ENCODE measurements around the gene DNAJB7.
"Not testable (repeated sequence)": the region's sequence is repeated elsewhere in the genome, so short reads cannot be mapped to it uniquely, and the experiment has no call there.

Gene DNAJB7

DNA sequence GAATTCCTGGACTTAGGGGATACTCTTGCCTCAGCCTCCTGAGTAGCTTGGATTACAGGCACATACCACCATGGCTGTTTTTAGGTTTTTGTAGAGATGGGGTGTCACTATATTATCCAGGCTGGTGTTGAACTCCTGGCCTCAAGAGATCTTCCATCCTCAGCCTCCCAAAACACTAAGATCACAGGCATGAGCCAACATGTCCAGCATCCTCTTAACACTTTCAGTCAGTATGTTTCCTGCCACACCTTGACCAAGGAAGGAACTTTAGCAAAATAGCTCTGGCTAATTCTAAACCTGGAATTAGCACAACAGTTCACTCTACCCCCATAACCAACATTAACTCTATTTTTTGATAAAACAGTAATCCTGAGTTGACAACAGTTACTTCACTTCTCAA lies 27.2 kb upstream of the DNAJB7 start:
- TF ChIP-seq, protein P1, sequence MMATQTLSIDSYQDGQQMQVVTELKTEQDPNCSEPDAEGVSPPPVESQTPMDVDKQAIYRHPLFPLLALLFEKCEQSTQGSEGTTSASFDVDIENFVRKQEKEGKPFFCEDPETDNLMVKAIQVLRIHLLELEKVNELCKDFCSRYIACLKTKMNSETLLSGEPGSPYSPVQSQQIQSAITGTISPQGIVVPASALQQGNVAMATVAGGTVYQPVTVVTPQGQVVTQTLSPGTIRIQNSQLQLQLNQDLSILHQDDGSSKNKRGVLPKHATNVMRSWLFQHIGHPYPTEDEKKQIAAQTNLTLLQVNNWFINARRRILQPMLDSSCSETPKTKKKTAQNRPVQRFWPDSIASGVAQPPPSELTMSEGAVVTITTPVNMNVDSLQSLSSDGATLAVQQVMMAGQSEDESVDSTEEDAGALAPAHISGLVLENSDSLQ (IDR thresholded peaks at IDR 0.05), result no peak
- TF ChIP-seq ELF4 (IDR thresholded peaks at IDR 0.05) (no peak), L3MBTL2 (conservative IDR thresholded peaks at IDR 0.05) (no peak), SUZ12 (IDR thresholded peaks at IDR 0.05) (no peak), NFRKB (IDR thresholded peaks at IDR 0.05) (no peak), ARNT (IDR thresholded peaks at IDR 0.05) (no peak), HDGF (IDR thresholded peaks at IDR 0.05; ENCODE audit: borderline replicate concordance) (no peak), FOXM1 (IDR thresholded peaks at IDR 0.05; ENCODE audit: borderline replicate concordance) (no peak), TARDBP (IDR thresholded peaks at IDR 0.05) (no peak), SP1 (IDR thresholded peaks at IDR 0.05) (no peak), LEF1 (IDR thresholded peaks at IDR 0.05; ENCODE audit: borderline replicate concordance) (no peak), CTBP1 (IDR thresholded peaks at IDR 0.05; ENCODE audit: borderline replicate concordance) (no peak), FOXA1 (IDR thresholded peaks at IDR 0.05) (no peak), ZNF384 (IDR thresholded peaks at IDR 0.05) (no peak), FOXK2 (IDR thresholded peaks at IDR 0.05) (no peak), BHLHE40 (IDR thresholded peaks at IDR 0.05; ENCODE audit: borderline replicate concordance) (no peak)
- no peak for DNase-seq (ENCODE audit: extremely low spot score)
- POLR2A ChIA-PET, result no interaction called here
- CTCF ChIA-PET, result no interaction called here

DNA sequence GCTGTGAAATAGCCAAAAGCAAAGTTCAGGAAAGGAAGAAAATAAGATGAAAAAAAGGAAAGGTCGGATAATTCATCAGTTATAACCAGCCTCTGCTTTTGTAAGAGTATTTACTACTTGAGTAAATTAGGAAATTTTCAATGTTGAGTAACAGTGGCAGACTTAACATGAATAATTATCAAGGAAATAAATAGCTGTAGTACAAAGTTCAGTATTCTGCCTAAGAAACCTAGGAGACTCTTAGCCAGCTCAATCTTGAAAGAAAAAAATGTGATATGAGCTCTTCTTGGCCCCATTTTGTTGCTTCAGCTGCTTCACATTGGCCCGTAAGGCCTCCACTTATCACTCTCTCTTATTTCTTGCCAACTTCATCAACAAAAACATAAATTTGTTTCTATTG lies 17.0 kb upstream of the DNAJB7 start:
- DNase-seq (ENCODE audit: extremely low spot score), result no peak
- ChIA-PET CTCF (no interaction called here), POLR2A (no interaction called here)
- TF ChIP-seq NFRKB (IDR thresholded peaks at IDR 0.05), result no peak
- TF ChIP-seq ZNF384 (IDR thresholded peaks at IDR 0.05), result no peak
- TF ChIP-seq CTBP1 (IDR thresholded peaks at IDR 0.05; ENCODE audit: borderline replicate concordance), result no peak
- TF ChIP-seq SUZ12 (IDR thresholded peaks at IDR 0.05), result no peak
- no peak for TF ChIP-seq BHLHE40 (IDR thresholded peaks at IDR 0.05; ENCODE audit: borderline replicate concordance)

DNA sequence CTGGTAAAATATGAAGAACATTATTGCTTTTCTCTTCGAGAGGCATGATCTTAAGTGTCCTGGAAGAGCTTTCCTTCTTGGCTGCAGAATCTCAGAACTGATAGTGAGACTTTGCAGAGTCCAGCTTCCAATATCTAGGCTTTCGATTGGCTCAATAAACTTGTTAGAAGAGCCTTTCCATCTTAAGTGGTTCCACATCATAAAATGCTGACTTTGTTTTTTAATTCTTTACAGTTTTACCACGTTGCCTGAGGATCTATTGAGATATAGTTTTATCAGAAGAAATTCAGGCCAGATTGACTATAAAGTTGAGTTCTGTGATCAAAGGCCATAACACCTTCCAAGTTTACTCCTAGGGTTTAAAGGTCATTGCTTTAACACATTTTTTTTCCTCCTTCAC lies 15.6 kb upstream of the DNAJB7 start:
- TF ChIP-seq, protein P1 (IDR thresholded peaks at IDR 0.05), result no peak
- TF ChIP-seq CTBP1 (IDR thresholded peaks at IDR 0.05; ENCODE audit: borderline replicate concordance) (no peak), L3MBTL2 (conservative IDR thresholded peaks at IDR 0.05) (no peak), ARNT (IDR thresholded peaks at IDR 0.05) (no peak), SUZ12 (IDR thresholded peaks at IDR 0.05) (no peak)
- DNase-seq (ENCODE audit: extremely low spot score), result no peak
- CTCF ChIA-PET, result no interaction called here
- POLR2A ChIA-PET, result no interaction called here

DNA sequence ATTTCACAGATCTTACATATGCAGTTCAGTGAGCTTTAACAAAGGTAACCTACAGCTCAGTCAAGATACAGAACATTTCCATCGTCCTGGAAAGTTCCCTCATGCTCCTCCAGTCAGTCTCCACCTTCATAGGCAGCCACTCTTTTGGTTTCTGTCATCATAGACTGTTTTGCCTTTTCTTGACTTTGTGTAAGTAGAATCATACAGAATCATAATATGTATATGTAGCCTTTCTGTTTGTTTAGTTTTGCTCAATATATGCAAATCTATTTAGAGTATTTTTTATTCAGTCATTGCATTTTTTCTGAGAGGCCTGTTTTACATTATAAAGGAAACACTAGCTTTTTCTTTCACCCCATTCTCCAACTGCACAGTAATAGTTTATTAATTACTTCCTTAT lies 15.0 kb upstream of the DNAJB7 start:
- TF ChIP-seq SP1 (IDR thresholded peaks at IDR 0.05) (no peak), FOXK2 (IDR thresholded peaks at IDR 0.05) (no peak), NFRKB (IDR thresholded peaks at IDR 0.05) (no peak), CTBP1 (IDR thresholded peaks at IDR 0.05; ENCODE audit: borderline replicate concordance) (no peak), ELF4 (IDR thresholded peaks at IDR 0.05) (no peak), FOXA1 (IDR thresholded peaks at IDR 0.05) (no peak), BHLHE40 (IDR thresholded peaks at IDR 0.05; ENCODE audit: borderline replicate concordance) (no peak), HDGF (IDR thresholded peaks at IDR 0.05; ENCODE audit: borderline replicate concordance) (no peak), L3MBTL2 (conservative IDR thresholded peaks at IDR 0.05) (no peak), TARDBP (IDR thresholded peaks at IDR 0.05) (no peak), ZNF384 (IDR thresholded peaks at IDR 0.05) (no peak), ARNT (IDR thresholded peaks at IDR 0.05) (no peak)
- DNase-seq (ENCODE audit: extremely low spot score), result no peak
- ChIA-PET POLR2A (no interaction called here), CTCF (no interaction called here)

DNA sequence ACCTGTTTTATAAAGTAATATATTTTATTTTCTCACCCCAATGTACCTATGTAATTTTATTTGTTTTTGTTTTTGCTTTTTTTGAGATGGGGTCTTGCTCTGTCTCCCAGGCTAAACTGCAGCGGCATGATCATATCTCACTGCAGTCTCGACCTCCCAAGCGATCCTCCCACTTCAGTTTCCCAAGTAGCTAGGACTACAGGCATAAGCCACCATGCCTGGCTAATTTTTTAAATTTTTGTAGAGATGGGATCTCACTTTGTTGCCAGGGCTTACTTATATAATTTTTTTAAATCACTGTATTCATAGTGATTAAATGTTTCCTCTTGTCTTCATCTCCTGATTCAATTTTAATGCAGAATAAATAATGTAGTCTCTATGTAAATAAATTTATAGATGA lies 13.2 kb upstream of the DNAJB7 start:
- no peak for TF ChIP-seq LEF1 (IDR thresholded peaks at IDR 0.05; ENCODE audit: borderline replicate concordance)
- CTCF ChIA-PET, result no interaction called here
- POLR2A ChIA-PET, result no interaction called here
- DNase-seq (ENCODE audit: extremely low spot score), result no peak

DNA sequence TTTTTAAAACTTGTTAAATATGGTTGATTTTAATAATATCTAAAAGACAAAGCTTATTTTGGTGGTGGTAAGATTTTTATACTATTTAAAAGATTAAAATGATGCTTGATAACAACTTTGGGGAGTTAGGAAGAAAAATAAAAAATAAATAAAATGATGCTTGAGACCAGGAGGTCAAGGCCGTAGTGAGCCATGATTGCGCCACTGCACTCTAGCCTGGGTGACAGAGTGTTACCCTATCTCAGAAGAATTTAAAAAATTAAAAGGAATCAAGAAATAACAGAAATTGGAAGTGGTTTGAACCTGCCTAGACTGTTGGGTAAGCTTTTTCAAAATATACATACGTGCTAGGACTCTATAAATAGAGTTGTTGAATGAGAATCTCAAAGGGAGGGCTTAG lies 12.1 kb upstream of the DNAJB7 start:
- CTCF ChIA-PET, result no interaction called here

DNA sequence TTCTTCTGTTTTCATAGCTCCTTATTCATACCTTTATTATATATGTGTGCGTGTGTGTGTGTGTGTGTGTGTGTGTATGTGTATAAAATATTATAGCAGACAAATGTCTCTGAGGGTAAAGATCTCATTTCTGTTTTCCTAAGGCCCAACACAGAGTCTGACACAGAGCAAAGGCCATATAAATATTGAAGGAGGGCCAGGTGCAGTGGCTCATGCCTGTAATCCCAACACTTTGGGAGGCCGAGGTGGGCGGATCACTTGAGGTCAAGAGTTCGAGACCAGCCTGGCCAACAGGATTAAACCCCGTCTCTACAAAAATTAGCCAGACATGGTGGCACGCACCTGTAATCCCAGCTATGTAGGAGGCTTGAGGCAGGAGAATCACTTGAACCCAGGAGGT lies 6.5 kb upstream of the DNAJB7 start:
- CTCF ChIA-PET; DNase-seq (ENCODE audit: extremely low spot score): not testable (repeated sequence)
- POLR2A ChIA-PET, result interaction anchor here (3.3 kb wide), 1 partner anchor 10 kb away, joined by 29 read pairs; the partner anchor contains the start of genes ST13 and XPNPEP3

More for the DNA sequence above, 12.1 kb upstream of the DNAJB7 start:
- POLR2A ChIA-PET, result interaction anchor here (0.9 kb wide), 1 partner anchor 19 kb away, joined by 3 read pairs; no protein-coding TSS in a partner anchor
- DNase-seq (ENCODE audit: extremely low spot score), result no peak
- TF ChIP-seq ARNT (IDR thresholded peaks at IDR 0.05) (no peak), L3MBTL2 (conservative IDR thresholded peaks at IDR 0.05) (no peak), CTBP1 (IDR thresholded peaks at IDR 0.05; ENCODE audit: borderline replicate concordance) (no peak), FOXA1 (IDR thresholded peaks at IDR 0.05) (no peak), NFRKB (IDR thresholded peaks at IDR 0.05) (no peak), BHLHE40 (IDR thresholded peaks at IDR 0.05; ENCODE audit: borderline replicate concordance) (no peak), SUZ12 (IDR thresholded peaks at IDR 0.05) (no peak), TARDBP (IDR thresholded peaks at IDR 0.05) (no peak), HDGF (IDR thresholded peaks at IDR 0.05; ENCODE audit: borderline replicate concordance) (no peak), ELF4 (IDR thresholded peaks at IDR 0.05) (no peak), SP1 (IDR thresholded peaks at IDR 0.05) (no peak), LEF1 (IDR thresholded peaks at IDR 0.05; ENCODE audit: borderline replicate concordance) (no peak), FOXK2 (IDR thresholded peaks at IDR 0.05) (no peak), ZNF384 (IDR thresholded peaks at IDR 0.05) (no peak), FOXM1 (IDR thresholded peaks at IDR 0.05; ENCODE audit: borderline replicate concordance) (no peak)
- TF ChIP-seq, protein P1 (IDR thresholded peaks at IDR 0.05), result no peak

Data from HEK293T (cell line).